Upper lobe of left lung (tissue), 6 donors: ENCODE measurements around the gene PPL. TPM values are rescaled to one million over a fixed set of nuclear protein-coding genes. Genes with fewer than 3 reads are reported as not detected.

ENCODE experiments used
- ATAC-seq, 2 donors: fragments of 200-7000 bp; cut with Tn5 transposase; one replicate each; pipeline ENCODE4 v1.9.1; 2022; ENCODE audit warnings: mild to moderate bottlenecking in 2 of 2, moderate library complexity in 2 of 2; ENCODE audit not compliant: low FRiP score in 2 of 2
- DNase-seq, 2 donors: peaks; one replicate each; pipeline ENCODE4 v3.0.0-alpha.2; 2019 to 2020
- H3K27ac ChIP-seq, 4 donors: fragments of 200-600 bp; sonication (generic); one replicate each; pipeline ENCODE4 v1.5.1; 2016 to 2019
- H3K27me3 ChIP-seq, 4 donors: fragments of 200-600 bp; sonication (generic); one replicate each; pipeline ENCODE4 v1.5.1; 2017 to 2019
- H3K36me3 ChIP-seq, 4 donors: fragments of 200-600 bp; sonication (generic); one replicate each; pipeline ENCODE4 v1.5.1; 2016 to 2019
- H3K4me1 ChIP-seq, 4 donors: fragments of 200-600 bp; sonication (generic); one replicate each; pipeline ENCODE4 v1.5.1; 2018 to 2019
- H3K4me3 ChIP-seq, 4 donors: fragments of 200-600 bp; sonication (generic); one replicate each; pipeline ENCODE4 v1.5.1; 2017 to 2019; ENCODE audit warnings: mild to moderate bottlenecking in 2 of 4, moderate library complexity in 1 of 4
- H3K9me3 ChIP-seq, 4 donors: fragments of 200-600 bp; sonication (generic); one replicate each; pipeline ENCODE4 v1.5.1; 2018 to 2019
- CTCF ChIP-seq, 6 experiments: fragments of 450-650 bp in 4 of 6; fragments of 200-600 bp in 2 of 6; sonication (generic) in 2 of 6; IDR thresholded peaks; one replicate each; pipeline ENCODE4 v1.5.1; 2016 to 2019; ENCODE audit warnings: antibody characterized with exemption in 6 of 6
- EP300 ChIP-seq, 4 donors: sonication (generic); formaldehyde crosslinking; IDR thresholded peaks; one replicate each; pipeline ENCODE4 v1.5.1; 2017; ENCODE audit warnings: antibody characterized with exemption in 4 of 4, control low read depth in 2 of 4
- POLR2A ChIP-seq, 4 donors: fragments of 450-650 bp; IDR thresholded peaks; one replicate each; pipeline ENCODE4 v1.5.1; 2016 to 2017; ENCODE audit warnings: antibody characterized with exemption in 4 of 4, mild to moderate bottlenecking in 2 of 4
- POLR2AphosphoS5 ChIP-seq, 2 donors: sonication (generic); formaldehyde crosslinking; IDR thresholded peaks; one replicate each; pipeline ENCODE4 v1.5.1; 2017; ENCODE audit warnings: antibody characterized with exemption in 2 of 2
- WGBS, 2 donors: methylation state at CpG; one replicate each; pipeline ENCODE4 v1.1.5; 2017 to 2018; 5-methylcytosine and 5-hydroxymethylcytosine counted together
- total RNA-seq, 6 donors: library from RNA; depleted of rRNA in 4 of 6; stranded (reverse); fragments of >200 nt in 4 of 6; gene quantifications; one replicate each; pipeline versions ENCODE4 v1.1.0 to v1.2.1, GENCODE V29; 2016 to 2021
- donor health status: DM: no; HTN: no; CAD: no; lungs with moderate emphysema.
- donor health status: DM: no; HTN: yes; CAD: no; lungs with severe emphysema.

Gene PPL
- total RNA-seq, 6 donors from 2014 or later: 72.7 to 156 (median 132) TPM

DNA sequence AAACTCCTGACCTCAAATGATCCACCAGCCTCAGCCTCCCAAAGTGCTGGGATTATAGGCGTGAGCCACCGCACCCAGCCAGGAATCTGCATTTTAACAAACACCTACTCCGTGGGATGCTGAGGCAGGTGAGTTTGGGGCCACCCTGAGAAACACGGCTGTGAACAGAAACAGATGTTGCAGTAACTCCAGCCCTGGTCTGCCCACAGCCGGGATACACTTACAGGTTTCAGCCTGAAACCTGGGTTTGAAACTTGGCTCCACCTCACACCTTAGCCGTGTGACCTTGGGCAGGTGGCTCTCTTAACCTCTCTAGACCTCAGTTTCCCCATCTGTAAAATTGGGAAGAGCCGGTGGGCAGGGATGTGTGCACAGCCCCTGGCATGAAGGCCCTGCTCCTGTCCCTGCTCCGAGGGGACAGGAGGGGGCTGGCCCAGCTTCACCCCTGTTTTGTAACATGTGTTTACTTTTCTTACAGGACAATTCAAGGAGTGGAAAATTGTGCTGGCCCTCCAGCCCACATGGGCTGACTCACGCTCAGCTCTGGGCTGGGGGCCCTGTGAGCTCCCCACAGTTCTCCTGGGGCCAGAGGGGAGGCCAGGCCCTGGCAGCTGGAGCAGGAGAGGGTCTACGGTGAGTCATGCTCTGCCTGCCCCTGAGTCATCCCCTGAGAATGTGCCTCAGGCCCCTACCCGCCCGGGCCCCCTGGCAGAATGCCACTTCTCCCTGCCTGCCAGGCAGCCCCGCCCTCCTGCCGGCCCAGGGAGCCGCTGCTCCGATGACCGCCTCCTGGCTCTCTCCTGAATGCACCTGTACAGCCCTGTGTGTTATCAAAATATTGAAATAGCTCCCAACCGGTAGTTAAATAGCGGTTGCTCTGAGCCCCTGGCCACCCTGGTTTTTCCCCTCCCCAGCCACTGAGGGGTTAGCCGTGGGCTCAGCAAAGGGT is 7.7 kb upstream of the PPL start:
- TF ChIP-seq EP300 (IDR thresholded peaks at IDR 0.05) (peak in 2 of 4 donors; percentile 11 to 80), POLR2A (IDR thresholded peaks at IDR 0.05) (peak in 1 of 4 donors; percentile 20), POLR2AphosphoS5 (IDR thresholded peaks at IDR 0.05) (peak; percentile 56 to 85), CTCF (IDR thresholded peaks at IDR 0.05) (no peak)
- Histone ChIP-seq H3K4me1 (peaks cover 29 to 37% (median 34%) of the 10 kb centered on the region in 4 donors), H3K36me3 (no peaks in the 10 kb centered on the region), H3K27me3 (no peaks in the 10 kb centered on the region), H3K9me3 (no peaks in the 10 kb centered on the region), H3K4me3 (no peak overlapping the region), H3K27ac (peak overlapping the region; percentile 64 to 77 (median 73))
- WGBS, 2 donors: 34 to 51% methylated on average over 6 to 19 of the region's 20 CpGs
- DNase-seq (peak; percentile 94 to 95), ATAC-seq (peak; percentile 92 to 94)

DNA sequence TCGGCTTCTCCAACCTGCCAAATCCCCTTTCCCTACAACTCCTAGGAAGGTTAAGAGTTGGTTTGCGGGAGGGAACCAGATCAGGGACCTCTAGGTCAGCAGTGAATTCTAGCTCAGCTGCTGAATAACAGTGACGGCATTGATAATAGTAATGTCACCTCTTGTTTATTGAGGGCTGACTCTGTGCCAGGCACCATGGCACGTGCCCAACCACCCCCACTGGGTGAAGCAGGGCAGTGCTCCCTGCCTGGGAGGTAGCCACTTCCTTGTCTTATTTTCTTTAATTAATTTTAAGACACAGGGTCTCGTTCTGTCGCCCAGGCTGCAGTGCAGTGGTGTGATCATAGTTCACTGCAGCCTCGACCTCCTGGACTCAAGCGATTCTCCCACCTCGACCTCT is 5.5 kb upstream of the PPL start:
- no peak for DNase-seq
- Histone ChIP-seq H3K9me3 (no peaks in the 10 kb centered on the region), H3K36me3 (no peaks in the 10 kb centered on the region), H3K4me1 (peaks cover 32 to 46% (median 39%) of the 10 kb centered on the region in 4 donors), H3K27ac (peak overlapping the region; percentile 35 to 77 (median 68)), H3K4me3 (no peak overlapping the region), H3K27me3 (peaks cover 0 to under 1% (median 0%) of the 10 kb centered on the region in 4 donors)
- WGBS, 2 donors: 73 to 85% methylated on average over 9 of the region's 9 CpGs
- ATAC-seq: no peak
- no peak for TF ChIP-seq EP300 (IDR thresholded peaks at IDR 0.05)
- TF ChIP-seq POLR2A (IDR thresholded peaks at IDR 0.05): no peak
- TF ChIP-seq POLR2AphosphoS5 (IDR thresholded peaks at IDR 0.05): no peak

DNA sequence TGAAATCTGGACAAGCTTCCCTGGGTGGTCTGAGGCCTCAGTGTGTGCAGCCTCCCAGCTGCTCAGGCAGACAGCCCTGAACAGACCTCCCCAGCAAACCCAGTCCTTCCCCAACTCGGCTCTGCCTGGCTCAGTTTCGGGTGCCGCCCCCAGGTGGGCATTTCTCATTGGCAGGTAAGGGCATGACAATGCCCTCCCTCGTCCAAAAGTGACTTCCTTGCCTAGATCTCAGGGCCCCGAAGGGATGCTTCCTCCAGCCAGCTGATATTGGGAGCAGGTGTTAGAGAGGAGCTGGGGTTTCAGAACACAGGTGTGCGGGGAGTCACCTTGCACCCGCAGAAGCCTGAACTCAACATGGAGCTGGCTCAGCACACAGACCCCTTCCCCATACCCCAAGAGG is 3.8 kb upstream of the PPL start:
- Histone ChIP-seq H3K9me3 (no peaks in the 10 kb centered on the region), H3K27ac (no peak overlapping the region), H3K27me3 (peaks cover 0 to 14% (median 7%) of the 10 kb centered on the region in 4 donors), H3K36me3 (no peaks in the 10 kb centered on the region), H3K4me1 (peaks cover 41 to 59% (median 52%) of the 10 kb centered on the region in 4 donors), H3K4me3 (no peak overlapping the region)
- no peak for TF ChIP-seq POLR2AphosphoS5 (IDR thresholded peaks at IDR 0.05)
- no peak for TF ChIP-seq POLR2A (IDR thresholded peaks at IDR 0.05)
- TF ChIP-seq CTCF (IDR thresholded peaks at IDR 0.05): no peak
- WGBS, 2 donors: 58 to 63% methylated on average over 3 to 7 of the region's 7 CpGs
- ATAC-seq (no peak), DNase-seq (no peak)

GRCh38 chr16:4938683-4939030 is 1.7 kb upstream of the PPL start:
- Histone ChIP-seq H3K4me3 (no peak overlapping the region), H3K36me3 (no peaks in the 10 kb centered on the region), H3K27me3 (peaks cover 0 to 14% (median 7%) of the 10 kb centered on the region in 4 donors), H3K27ac (peak overlapping the region in 2 of 4 donors; percentile 80 to 86), H3K4me1 (peaks cover 20 to 57% (median 45%) of the 10 kb centered on the region in 4 donors), H3K9me3 (no peaks in the 10 kb centered on the region)
- no peak for ATAC-seq
- TF ChIP-seq POLR2AphosphoS5 (IDR thresholded peaks at IDR 0.05) (no peak), POLR2A (IDR thresholded peaks at IDR 0.05) (no peak), EP300 (IDR thresholded peaks at IDR 0.05) (no peak), CTCF (IDR thresholded peaks at IDR 0.05) (no peak)
- no peak for DNase-seq
- WGBS, 2 donors: 79 to 82% methylated on average over 5 of the region's 5 CpGs
